Effector CD8-positive, alpha-beta T cell (primary cell): Measurements from ENCODE around the gene NEIL3.
"Not testable (repeated sequence)": the region's sequence is repeated elsewhere in the genome, so short reads cannot be mapped to it uniquely, and the experiment has no call there.

ENCODE experiments used
- DNase-seq: peaks from one replicate; lab custom pipeline; 2025; lab: John Stamatoyannopoulos, UW

The NEIL3 gene

DNA sequence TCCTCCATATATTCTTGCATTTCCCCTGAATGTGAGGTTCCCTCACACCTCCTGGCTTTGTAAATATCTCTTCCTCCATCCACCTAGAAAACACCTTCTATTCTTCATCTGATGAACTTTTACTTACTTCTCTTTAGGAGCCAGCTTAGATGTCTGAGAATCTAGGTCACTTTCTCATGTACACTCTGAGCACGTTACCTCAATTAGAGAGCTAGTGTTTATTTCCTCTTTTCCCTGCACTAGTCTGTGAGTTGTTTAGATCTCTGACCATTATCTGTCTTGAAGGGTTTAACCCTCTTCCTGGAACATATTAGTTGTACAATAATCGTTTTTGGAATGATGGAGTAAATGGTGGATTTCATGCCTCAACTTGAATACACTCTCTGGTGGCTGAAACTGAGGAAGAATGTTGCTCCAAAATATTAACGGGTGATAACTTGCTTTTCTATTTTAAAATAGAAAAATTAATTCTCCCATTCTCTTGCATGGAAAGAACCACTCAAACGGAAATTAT lies 8.5 kb upstream of the NEIL3 start:
- no peak for DNase-seq

DNA sequence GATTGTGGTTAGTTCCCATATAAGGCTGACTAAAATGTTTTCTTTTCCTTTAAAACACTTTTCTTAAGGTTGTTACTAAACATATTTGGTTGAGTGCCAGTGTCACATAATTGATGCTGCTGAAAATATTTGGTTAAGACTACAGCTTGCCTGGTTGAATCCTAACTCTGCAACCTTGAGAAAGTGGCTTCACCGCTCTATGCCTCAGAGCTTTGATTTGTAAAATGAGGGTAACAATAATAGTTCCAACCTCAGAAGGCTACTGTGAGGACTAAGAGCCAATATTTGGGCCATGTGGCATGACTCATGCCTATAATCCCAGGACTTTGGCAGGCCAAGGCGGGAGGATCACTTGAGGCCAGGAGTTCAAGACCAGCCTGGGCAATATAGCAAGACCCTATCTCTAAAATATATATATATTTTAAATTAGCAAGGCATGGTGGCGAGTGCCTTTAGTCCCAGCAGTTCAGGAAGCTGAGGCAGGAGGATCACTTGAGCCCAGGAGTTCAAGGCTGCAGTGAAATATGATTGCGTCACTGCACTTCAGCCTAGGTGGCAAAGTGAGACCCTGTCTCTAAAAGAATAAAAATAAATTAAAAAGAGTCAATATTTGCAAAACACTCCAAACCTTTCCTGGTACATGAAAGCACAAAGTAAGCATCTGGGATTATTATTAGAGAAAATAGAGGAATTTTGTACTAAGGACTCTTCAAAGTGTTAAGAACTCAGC lies 7.1 kb upstream of the NEIL3 start:
- DNase-seq, result no peak

DNA sequence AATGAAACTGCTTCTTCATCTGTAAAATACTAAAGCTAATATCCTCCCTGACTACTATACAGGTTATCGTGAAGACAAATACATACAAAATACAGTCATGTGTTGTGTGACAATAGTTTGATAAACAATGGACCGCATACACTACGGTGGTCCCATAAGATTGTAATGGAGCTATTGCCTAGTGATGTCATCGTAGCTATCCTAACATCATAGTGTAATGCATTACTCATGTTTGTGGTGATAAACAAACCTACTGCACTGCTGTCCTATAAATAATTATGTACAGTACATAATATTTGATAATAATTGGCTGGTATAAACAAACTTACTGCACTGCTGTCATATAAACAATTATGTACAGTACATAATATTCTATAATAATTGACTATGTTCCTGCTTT lies 5.6 kb upstream of the NEIL3 start:
- DNase-seq, result no peak

- not testable (repeated sequence) for DNase-seq
These were observed 4.8 kb upstream of the NEIL3 start for GRCh38 chr4:177304864-177305263.

DNA sequence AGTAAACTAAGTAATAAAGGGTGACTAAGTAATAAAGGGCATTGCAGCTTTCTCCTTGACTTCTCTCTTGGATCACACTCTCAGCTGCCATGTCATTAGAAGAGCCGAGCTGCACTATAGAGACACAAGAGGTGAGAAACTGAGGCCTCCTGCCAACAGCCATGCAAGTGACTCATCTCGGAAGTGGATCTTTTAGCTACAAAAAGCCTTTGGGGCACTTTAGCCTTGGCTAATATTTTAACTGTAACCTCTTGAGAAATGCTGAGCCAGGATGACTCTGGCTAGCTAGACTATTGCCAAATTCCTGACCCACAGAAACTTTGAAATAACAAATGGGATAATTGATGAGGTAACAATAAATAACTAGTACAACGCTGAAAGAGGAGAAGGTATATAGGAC lies 1.5 kb upstream of the NEIL3 start:
- DNase-seq, result no peak

DNA sequence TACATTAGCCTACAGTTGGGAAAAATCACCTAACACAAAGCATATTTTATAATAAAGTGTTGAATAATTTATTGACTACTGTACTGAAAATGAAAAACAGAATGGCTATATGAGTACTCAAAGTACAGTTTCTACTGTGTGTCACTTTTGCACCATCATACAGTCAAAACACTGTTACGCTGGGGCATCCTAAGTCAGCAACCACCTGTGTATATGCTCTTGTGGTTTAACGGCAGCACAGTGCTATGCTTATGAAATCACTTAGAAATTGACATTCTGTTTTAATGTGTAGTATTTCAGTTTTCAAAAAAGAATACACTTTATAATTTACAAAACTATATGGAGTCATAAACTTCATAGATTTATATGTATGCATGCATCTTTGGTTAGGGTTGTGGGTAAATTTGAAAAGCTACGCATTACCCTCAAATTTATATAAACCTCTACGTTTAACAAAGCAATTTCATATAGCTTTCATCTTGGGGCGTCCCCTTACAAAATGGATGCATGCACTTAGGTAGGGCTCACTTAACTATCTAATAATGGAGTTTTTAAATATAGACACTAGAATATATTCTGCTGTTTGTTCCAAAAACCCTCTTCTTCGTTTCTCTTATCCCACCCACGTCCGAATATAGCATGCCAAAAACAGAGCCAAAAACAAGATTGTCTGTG lies 690 bp upstream of the NEIL3 start:
- DNase-seq, result no peak

GRCh38 chr4:177311589-177311988 lies 1.9 kb downstream of the NEIL3 start:
- no peak for DNase-seq

- DNase-seq, result no peak
These were observed 3.6 kb downstream of the NEIL3 start for GRCh38 chr4:177313263-177313662.

- DNase-seq, result no peak
These were observed 6.2 kb downstream of the NEIL3 start for GRCh38 chr4:177315767-177316464.

GRCh38 chr4:177320721-177321120 lies 11.0 kb downstream of the NEIL3 start:
- DNase-seq, result no peak

GRCh38 chr4:177321647-177322046 lies 12.0 kb downstream of the NEIL3 start:
- DNase-seq, result no peak

- no peak for DNase-seq
These were observed 12.6 kb downstream of the NEIL3 start for GRCh38 chr4:177322266-177322665.

DNA sequence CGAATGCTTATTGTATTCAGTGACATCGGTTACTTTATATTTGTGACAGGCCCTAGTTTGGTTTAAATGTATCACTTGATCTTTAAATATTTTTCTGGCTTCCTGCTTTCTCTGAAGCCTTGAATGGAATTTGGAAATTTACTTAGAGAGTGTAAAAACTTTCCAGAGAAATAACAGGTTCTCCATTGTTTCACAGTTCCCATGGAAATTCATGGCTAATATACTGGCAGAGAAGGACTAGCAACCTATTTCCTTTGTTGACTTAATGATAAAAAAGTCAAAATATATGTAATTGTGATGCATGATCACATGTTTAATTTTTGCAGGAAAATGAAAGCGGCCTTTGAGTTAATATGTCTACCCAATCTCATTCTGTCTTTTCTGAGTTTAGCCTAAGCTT lies 13.2 kb downstream of the NEIL3 start:
- no peak for DNase-seq

DNA sequence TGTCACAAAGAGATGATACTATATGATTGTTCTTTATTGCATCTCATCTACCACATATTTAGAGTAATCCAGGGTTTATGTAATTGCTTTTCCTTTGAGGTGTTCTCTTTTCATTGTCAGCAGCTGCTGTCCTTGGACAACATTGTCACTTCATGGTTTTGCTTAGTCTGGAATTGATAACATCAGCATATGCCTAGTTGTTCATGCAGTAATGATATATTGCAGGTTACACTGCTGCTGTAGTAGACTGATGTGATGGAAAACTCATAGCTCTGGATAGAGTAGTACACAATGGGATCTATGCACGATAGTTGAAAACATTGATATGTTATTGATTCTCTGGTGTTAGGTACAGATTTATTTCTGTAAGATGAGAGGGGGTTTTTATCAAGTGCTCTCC lies 13.7 kb downstream of the NEIL3 start:
- DNase-seq, result no peak

GRCh38 chr4:177332119-177332518 lies 22.4 kb downstream of the NEIL3 start:
- no peak for DNase-seq

DNA sequence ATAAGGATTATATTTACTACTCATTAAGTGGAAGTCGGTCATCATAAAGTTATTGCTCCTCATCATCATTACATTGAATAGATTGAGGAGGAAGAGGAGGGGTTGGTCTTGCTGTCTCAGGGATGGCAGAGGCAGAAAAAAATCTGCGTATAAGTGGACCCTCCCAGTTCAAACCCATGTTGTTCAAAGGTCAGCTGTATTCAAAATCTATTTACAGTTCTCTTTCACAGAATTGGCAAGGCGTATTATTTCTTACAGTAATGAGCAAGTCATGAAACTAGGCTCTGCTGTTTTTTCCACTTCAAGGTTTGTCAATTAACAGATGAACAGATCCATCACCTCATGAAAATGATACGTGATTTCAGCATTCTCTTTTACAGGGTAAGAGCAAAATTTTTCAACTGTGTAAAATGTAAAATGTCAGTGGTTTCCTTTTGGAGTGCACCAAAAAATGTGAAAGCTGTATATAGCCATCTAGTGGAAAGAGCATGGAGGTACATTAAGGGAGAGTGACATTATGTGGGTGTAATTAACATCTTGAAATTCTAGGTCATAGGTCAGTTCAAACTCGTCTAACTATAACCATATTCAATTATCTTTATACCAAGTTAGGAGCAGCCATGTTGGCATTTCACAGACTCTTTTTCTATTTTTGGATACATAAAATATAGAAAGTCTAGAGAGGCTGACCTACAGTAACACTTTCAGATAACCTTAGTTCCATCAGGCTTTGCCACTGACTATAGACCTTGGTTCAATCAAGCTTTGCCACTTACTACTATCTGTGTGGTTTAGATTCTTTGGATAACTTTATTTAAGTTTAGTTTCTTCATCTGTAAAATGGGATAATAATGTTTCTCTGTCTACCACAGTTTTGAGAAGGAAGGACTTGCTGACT lies 30.1 kb downstream of the NEIL3 start:
- DNase-seq, result no peak

DNA sequence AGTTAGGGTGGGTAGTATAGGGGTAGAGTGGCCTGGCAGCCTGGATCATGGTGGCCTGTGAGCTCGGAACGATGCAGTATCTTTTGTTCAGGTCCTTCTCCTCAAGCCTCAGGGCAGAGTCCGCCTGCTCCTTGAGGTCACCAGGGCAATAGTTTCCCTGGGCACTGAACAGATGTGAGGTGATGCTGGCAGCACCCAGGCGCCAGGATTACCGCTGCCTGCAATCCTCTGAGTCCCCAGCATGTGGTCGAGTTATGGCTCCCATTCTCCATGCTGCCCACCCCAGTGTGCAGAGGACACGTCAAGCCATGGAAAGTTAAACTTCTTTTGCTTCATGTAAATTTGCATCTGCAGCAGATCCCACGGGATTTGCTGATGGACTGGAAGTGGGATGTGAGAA lies 38.7 kb downstream of the NEIL3 start:
- DNase-seq, result no peak

DNA sequence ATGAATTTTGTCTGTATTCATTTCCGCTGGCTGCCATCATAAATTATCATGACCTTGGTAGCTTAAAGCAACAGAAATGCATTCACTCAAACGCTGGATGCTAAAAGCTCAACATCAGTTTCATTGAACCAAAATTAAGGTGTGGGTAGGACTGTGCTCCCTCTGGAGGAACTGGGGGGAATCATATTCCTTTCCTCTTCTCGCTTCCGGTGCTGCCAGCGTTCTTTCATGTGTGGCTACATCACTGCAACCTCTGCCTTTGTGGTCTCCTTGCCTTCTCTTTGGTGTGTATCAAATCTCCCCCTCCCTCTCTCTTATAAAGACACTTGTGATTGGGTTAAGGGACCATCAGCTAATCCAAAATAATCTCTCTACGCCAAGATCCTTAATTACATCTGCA lies 39.5 kb downstream of the NEIL3 start:
- DNase-seq, result no peak

GRCh38 chr4:177351622-177352244 lies 42.1 kb downstream of the NEIL3 start:
- no peak for DNase-seq

- DNase-seq, result no peak
These were observed 46.5 kb downstream of the NEIL3 start for GRCh38 chr4:177356206-177356605.

GRCh38 chr4:177356921-177357320 lies 47.2 kb downstream of the NEIL3 start:
- DNase-seq, result no peak
